GM18519 (cell line): ENCODE data around the gene CACNA2D1.

Experiments used
- ATAC-seq: cut with Tn5 transposase; IDR thresholded peaks from one replicate; pipeline ENCODE4 v1.9.1; 2021; ENCODE audit warnings: mild to moderate bottlenecking, moderate library complexity; ENCODE audit not compliant: unreplicated experiment, low FRiP score

Gene CACNA2D1

GRCh38 chr7:82291931-82292330 is 151.6 kb downstream of the CACNA2D1 start:
- no peak for ATAC-seq

- no peak for ATAC-seq
These were observed 153.7 kb downstream of the CACNA2D1 start for GRCh38 chr7:82289889-82290288.

GRCh38 chr7:82289152-82289535 is 154.4 kb downstream of the CACNA2D1 start:
- no peak for ATAC-seq

GRCh38 chr7:82286798-82287140 is 156.8 kb downstream of the CACNA2D1 start:
- no peak for ATAC-seq

- ATAC-seq, result no peak
These were observed 157.3 kb downstream of the CACNA2D1 start for GRCh38 chr7:82286096-82286797.

- ATAC-seq, result no peak
These were observed 158.5 kb downstream of the CACNA2D1 start for GRCh38 chr7:82284936-82285519.

- no peak for ATAC-seq
These were observed 168.2 kb downstream of the CACNA2D1 start for GRCh38 chr7:82275342-82275741.

GRCh38 chr7:82274681-82275080 is 168.9 kb downstream of the CACNA2D1 start:
- no peak for ATAC-seq

GRCh38 chr7:82273886-82274285 is 169.7 kb downstream of the CACNA2D1 start:
- no peak for ATAC-seq

- ATAC-seq, result no peak
These were observed 172.7 kb downstream of the CACNA2D1 start for GRCh38 chr7:82270870-82271269.

- no peak for ATAC-seq
These were observed 174.9 kb downstream of the CACNA2D1 start for GRCh38 chr7:82268632-82269031.

GRCh38 chr7:82266081-82266480 is 177.5 kb downstream of the CACNA2D1 start:
- ATAC-seq, result no peak

GRCh38 chr7:82264783-82265305 is 178.7 kb downstream of the CACNA2D1 start:
- ATAC-seq, result no peak

GRCh38 chr7:82263920-82264782 is 179.4 kb downstream of the CACNA2D1 start:
- ATAC-seq, result no peak

GRCh38 chr7:82258181-82258580 is 185.4 kb downstream of the CACNA2D1 start:
- no peak for ATAC-seq

GRCh38 chr7:82257118-82257695 is 186.4 kb downstream of the CACNA2D1 start:
- ATAC-seq, result no peak

GRCh38 chr7:82255706-82256105 is 187.9 kb downstream of the CACNA2D1 start:
- no peak for ATAC-seq

GRCh38 chr7:82250598-82250997 is 193.0 kb downstream of the CACNA2D1 start:
- ATAC-seq, result no peak

GRCh38 chr7:82249979-82250378 is 193.6 kb downstream of the CACNA2D1 start:
- ATAC-seq, result no peak

GRCh38 chr7:82247814-82248433 is 195.7 kb downstream of the CACNA2D1 start:
- no peak for ATAC-seq
